ENCODE measurements around the gene KDM8.

GRCh38 chr16:27246439-27246838 lies 43.1 kb downstream of the KDM8 start:
- TF ChIP-seq TAF1 (IDR thresholded peaks at IDR 0.05; ENCODE audit: borderline replicate concordance, low read depth, low read length) (no peak), CTCF (IDR thresholded peaks at IDR 0.05) (no peak), MEF2A (IDR thresholded peaks at IDR 0.05; ENCODE audit: borderline replicate concordance, low read depth) (no peak), MAX (IDR thresholded peaks at IDR 0.05; ENCODE audit: low read depth) (no peak), PBX3 (IDR thresholded peaks at IDR 0.05) (no peak), USF2 (IDR thresholded peaks at IDR 0.05; ENCODE audit: borderline replicate concordance, low read depth, low read length) (no peak), ZBTB33 (IDR thresholded peaks at IDR 0.05; ENCODE audit: borderline replicate concordance, low read depth) (no peak), TEAD4 (IDR thresholded peaks at IDR 0.05; ENCODE audit: borderline replicate concordance, insufficient read depth) (no peak), RAD21 (IDR thresholded peaks at IDR 0.05; ENCODE audit: low read length) (no peak), EP300 (IDR thresholded peaks at IDR 0.05; ENCODE audit: borderline replicate concordance in 1 of 2, low read depth in 1 of 2, low read length in 1 of 2) (no peak), RXRA (IDR thresholded peaks at IDR 0.05; ENCODE audit: borderline replicate concordance, low read depth) (no peak), TCF12 (IDR thresholded peaks at IDR 0.05) (no peak), NRF1 (IDR thresholded peaks at IDR 0.05; ENCODE audit: low read depth, low read length) (no peak)
